GM12874 (cell line): Measurements from ENCODE around the gene YIF1A.

Experiments
- TF ChIP-seq, protein P1 (sequence below): IDR thresholded peaks from 2 replicates; pipeline ENCODE4 v1.5.1; 2011; ENCODE audit warnings: low read depth, mild to moderate bottlenecking, control low read depth, low read length, moderate library complexity; ENCODE audit not compliant: insufficient read depth

YIF1A gene

GRCh38 chr11:66277471-66278362, 11.2 kb downstream of the YIF1A start, which contains the start of gene CNIH2:
TSS of gene CNIH2 (plus strand) at chr11:66278175. CDS start at chr11:66278457, 282 bp downstream.
- TF ChIP-seq, protein P1, sequence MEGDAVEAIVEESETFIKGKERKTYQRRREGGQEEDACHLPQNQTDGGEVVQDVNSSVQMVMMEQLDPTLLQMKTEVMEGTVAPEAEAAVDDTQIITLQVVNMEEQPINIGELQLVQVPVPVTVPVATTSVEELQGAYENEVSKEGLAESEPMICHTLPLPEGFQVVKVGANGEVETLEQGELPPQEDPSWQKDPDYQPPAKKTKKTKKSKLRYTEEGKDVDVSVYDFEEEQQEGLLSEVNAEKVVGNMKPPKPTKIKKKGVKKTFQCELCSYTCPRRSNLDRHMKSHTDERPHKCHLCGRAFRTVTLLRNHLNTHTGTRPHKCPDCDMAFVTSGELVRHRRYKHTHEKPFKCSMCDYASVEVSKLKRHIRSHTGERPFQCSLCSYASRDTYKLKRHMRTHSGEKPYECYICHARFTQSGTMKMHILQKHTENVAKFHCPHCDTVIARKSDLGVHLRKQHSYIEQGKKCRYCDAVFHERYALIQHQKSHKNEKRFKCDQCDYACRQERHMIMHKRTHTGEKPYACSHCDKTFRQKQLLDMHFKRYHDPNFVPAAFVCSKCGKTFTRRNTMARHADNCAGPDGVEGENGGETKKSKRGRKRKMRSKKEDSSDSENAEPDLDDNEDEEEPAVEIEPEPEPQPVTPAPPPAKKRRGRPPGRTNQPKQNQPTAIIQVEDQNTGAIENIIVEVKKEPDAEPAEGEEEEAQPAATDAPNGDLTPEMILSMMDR: no peak

GRCh38 chr11:66275984-66276612, 12.8 kb downstream of the YIF1A start:
- TF ChIP-seq, protein P1: no peak

GRCh38 chr11:66275396-66275795, 13.5 kb downstream of the YIF1A start:
- TF ChIP-seq, protein P1: no peak

DNA sequence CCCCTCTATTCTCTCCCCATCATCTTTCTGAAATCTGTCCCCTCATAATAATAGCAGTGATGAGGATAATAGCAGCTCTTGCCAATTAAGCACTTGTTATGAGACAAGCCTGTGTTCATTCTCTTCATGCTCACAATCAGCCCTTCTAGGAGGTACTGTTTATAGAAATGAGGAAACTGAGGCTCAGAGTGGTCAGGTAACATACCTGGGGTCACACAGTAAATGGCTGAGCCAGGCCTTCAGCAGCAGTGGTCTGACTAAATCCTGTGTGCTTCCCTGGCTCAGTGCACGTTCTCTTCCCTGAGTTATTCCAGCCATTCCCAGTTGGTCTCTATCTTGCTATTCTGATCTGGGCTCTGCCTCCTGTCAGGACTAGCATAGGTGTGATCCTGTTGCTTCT, 14.7 kb downstream of the YIF1A start:
- TF ChIP-seq, protein P1: no peak

DNA sequence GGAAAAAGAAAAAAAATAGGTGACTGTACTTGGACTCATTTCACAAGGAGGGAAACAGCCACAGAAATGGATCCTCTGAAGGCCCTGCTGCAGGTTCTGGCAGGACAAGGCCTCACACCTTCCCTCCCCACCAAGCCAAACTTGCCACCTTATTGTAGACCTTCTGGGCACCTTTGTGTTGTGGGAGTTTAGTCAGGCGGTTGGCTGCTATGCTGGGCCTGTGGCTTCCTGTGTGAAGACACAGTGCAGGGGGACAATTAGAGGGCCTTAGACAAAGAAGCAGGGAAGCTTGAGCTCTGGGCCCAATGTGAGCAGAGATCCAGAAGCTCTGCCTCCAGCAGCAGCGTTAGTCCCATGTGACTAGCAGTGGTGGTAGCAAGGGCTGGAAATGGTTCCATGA, 16.3 kb downstream of the YIF1A start:
- TF ChIP-seq, protein P1: no peak

DNA sequence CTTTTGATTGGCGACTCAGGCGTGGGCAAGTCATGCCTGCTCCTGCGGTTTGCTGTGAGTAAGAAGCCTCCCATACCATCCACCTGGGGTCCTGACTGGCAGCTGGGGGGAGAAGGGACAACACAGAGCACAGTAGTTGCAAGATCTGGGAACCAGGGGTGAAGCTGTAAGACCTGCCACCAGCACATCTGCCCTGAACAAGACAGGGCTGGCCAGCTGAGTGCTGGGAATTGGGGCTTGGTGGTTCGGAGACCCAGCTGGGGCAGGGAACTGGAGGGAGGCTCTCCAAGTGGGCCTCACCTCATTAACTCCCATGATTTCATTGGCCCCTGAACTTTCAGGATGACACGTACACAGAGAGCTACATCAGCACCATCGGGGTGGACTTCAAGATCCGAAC, 17.1 kb downstream of the YIF1A start:
- TF ChIP-seq, protein P1: no peak
